CD4-positive, alpha-beta T cell treated with Interferon alpha-2 for 1 hour (primary cell): Measurements from ENCODE around the gene MCAT.

Source experiments
- DNase-seq, 2 donors: peaks; one replicate each; pipeline ENCODE4 v3.0.0-alpha.2; 2020 to 2022

Gene MCAT, protein sequence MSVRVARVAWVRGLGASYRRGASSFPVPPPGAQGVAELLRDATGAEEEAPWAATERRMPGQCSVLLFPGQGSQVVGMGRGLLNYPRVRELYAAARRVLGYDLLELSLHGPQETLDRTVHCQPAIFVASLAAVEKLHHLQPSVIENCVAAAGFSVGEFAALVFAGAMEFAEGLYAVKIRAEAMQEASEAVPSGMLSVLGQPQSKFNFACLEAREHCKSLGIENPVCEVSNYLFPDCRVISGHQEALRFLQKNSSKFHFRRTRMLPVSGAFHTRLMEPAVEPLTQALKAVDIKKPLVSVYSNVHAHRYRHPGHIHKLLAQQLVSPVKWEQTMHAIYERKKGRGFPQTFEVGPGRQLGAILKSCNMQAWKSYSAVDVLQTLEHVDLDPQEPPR

DNA sequence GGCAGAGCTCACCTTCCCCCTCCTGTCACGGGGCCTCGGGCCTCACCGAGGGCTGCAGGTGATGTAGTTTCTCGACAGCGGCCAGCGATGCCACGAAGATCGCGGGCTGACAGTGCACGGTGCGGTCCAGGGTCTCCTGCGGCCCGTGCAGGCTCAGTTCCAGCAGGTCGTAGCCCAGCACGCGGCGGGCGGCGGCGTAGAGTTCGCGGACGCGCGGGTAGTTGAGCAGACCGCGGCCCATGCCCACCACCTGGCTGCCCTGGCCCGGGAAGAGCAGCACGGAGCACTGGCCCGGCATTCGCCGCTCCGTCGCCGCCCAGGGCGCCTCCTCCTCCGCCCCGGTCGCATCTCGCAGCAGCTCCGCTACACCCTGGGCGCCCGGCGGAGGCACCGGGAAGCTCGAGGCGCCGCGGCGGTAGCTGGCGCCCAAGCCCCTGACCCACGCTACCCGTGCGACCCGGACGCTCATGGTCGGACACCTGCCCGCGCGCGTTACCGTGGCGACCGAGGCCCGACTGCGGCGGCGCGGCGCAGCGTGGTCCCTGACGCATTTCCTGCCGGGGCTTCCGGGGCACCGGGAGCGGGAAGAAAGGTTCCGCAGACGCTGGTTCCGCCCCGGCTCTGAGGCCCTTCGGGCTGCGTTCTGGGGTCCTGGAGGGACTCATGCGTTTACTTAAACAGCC, at the start of gene MCAT:
Gene MCAT, minus strand, starts transcription at position 519 of the 683 bp plus-strand sequence. Its CDS starts 50 bp downstream, at position 469.
- peak; percentile 74 to 86 for DNase-seq

DNA sequence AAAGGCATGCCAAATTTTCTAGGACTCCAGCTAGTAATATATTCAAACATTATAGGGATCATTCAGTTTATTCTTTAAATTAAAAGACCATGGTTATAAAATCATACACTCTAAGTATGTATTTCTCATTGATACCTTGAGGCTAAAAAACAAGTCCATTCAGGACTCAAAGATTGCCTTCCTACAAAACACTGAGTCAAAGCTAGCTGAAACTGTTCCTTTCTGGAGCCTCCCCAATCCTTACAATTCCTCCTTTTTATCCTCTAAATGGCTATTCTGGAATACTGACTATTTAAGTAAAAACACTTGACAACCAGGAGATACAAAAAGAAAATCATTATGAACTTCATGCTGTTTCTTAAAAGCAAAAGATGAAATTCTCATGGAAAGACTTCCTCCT, 48.6 kb upstream of the MCAT start:
- DNase-seq, result no peak

DNA sequence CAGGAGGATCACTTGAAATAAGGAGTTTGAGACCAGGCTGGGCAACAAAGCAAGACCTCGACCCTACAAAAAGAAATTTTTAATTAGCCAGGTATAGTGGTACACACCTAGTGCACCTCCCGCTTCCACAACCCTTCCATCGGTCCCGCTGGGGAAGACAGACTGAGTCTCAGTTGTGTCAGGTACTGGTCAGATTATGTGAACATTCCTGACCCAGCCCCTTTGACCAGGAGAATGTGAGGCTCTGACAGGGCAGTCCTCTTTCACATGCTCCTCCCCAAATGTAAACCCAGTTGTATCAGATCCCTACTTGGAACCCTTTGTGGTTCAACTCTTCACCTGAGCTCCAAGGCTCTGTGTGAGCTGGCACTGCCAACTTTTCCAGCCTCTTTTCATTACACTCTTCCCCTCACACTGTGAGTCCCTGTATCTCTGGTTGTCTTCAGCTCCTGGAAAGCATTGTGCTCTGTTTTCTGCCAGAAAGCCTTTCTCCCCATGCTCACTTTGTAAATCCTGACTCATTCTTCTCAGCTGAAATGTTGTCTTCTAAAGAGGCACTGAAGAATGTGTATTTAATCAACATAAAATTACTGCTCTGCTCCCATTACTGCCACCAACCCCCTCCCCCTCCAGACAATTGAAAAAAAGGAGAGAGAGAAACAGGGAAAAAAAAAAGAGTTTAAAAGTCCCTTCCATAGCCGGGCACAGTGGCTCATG, 45.8 kb upstream of the MCAT start:
- no peak for DNase-seq

DNA sequence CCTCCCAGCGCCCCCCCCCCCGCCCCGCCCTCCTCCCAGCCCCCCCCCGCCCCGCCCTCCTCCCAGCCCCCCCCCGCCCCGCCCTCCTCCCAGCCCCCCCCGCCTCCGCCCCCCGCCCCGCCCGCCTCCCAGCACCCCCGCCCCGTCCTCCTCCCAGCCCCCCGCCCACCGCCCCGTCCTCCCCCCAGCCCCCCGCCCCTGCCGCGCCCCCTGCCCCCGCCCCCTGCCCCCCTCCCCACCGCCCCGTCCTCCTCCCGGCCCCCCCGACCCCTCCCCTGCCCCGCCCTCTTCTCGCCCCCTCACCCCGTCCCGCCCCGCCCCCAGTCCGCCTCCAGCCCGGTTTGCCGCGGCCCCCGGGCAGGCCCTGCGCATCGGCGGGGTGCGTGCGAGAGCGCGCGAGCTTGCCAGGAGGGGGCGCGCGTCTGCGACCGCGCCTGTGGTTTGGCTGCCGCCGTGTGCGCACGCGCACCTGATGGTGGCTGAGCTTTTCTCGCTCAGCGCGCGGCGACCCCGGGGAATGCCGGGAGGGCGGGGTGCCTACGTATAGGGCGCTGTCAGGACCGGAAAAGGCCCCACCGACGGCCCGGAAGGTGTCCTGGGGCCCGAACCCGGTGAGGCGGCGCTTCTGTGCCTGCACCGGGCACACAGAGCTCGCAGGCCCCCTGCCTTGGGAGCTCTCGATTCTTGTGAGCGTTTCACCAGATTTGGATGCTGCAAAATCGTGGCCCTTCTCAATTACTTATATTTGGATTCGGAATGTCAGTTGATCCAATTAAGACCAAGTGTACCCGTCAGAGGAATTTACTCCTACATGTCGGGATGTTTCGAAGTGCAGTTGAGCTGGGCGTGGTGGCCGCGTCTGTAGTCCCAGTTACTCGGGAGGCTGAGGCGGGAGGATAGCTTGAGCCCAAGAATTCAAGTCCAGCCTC, 44.2 kb upstream of the MCAT start:
- DNase-seq, result peak; percentile 97

- peak; percentile 52 to 71 for DNase-seq
These were observed 43.3 kb upstream of the MCAT start, which contains the start of gene TTLL12 for GRCh38 chr22:43186272-43187170. TTLL12 (minus strand) TSS chr22:43187134; CDS start chr22:43187069, 65 bp downstream.

- DNase-seq, result no peak
These were observed 42.7 kb upstream of the MCAT start for GRCh38 chr22:43185860-43186261.

- DNase-seq, result no peak
These were observed 40.5 kb upstream of the MCAT start for GRCh38 chr22:43183496-43184277.

- no peak for DNase-seq
These were observed 39.5 kb upstream of the MCAT start for GRCh38 chr22:43182726-43183125.

DNA sequence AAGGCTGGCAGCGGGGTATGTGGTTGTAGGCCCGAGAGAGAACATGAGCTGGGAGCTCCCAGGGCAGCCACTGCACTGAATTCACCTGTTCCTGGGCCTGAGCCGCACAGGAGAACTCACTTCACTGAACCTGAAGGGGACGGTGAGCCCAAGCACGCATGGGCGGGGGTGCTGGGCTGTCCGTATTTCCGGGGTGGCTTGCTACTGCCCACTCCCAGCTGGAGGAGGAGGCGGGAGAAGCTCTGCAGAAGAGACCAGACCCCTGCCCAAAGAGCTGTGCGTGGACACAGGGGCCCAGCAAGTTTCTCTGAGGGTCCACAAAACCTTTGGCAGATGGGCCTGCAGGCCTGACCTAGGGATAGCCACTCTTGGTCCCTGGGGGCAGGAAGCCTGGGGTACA, 38.9 kb upstream of the MCAT start:
- DNase-seq, result no peak

- DNase-seq, result no peak
These were observed 38.3 kb upstream of the MCAT start for GRCh38 chr22:43181321-43182076.

GRCh38 chr22:43180670-43181069, 37.5 kb upstream of the MCAT start:
- DNase-seq, result no peak

DNA sequence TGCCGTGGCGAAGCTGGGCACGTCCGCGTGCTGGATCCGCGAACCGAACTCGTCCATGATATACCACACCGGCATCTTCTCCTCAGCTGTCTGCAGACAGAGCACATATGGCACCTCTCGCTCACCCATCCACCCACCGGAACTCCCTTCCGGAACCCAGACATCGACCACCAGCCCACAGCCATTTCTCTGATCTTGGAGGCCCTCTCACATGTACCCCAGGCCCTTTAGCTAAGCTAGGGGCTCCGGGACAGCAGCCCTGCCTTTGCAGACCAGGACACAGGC, 36.7 kb upstream of the MCAT start:
- no peak for DNase-seq

- no peak for DNase-seq
These were observed 36.1 kb upstream of the MCAT start for GRCh38 chr22:43179146-43179910.

GRCh38 chr22:43177479-43177878, 34.3 kb upstream of the MCAT start:
- DNase-seq, result no peak

DNA sequence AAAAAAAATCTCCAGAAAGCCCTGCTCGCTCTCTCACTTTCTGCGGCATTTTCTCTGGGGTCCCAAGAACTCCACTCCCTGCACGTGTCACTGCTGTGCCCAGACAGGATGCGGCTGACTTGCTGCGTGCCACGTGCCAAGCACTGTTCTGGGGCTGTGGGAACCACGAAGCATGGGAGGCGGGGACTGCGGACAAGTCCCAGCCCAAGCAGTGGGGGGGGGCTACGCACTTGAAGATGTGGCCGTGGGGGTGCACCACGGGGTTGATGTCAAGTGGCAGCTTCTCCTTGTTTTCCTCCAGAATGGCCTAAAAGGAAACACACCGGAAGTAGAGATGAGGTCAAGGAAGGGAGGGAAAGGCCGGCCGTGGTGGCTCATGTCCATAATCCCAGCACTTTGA, 32.9 kb upstream of the MCAT start:
- DNase-seq, result no peak

GRCh38 chr22:43174941-43175531, 31.8 kb upstream of the MCAT start:
- no peak for DNase-seq

- DNase-seq, result no peak
These were observed 30.9 kb upstream of the MCAT start for GRCh38 chr22:43173976-43174720.

DNA sequence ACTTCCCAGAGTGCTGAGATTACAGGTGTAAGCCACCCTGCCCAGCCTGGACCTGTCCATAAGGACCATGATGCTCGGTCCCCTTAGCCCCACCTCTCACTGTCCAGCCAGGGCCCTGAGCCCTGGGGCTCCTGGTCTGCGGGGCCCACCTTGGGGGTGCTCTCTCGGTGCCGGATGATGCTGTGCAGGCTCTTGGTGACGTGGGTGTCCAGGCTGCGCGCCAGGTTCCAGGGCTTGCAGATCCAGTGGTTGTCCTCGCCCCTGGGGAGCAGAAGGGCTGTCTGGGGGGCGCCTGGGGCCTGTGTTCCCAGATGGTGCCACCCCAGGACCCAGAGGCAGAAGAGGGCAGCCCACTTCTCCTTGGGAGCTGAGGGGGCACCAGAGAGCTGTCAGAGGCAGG, 30.4 kb upstream of the MCAT start:
- DNase-seq, result no peak
